GM12865 (cell line): ENCODE results near the gene LTB4R.

Experiments used
- DNase-seq: peaks from one replicate; pipeline ENCODE4 v3.0.0; 2010; ENCODE audit warnings: low read depth
- H3K4me3 ChIP-seq: 2 replicates; pipeline ENCODE4 v1.5.1; 2011; ENCODE audit warnings: mild to moderate bottlenecking, low read depth, low read length, control low read depth
- CTCF ChIP-seq: IDR thresholded peaks from 2 replicates; pipeline ENCODE4 v1.5.1; 2011; ENCODE audit warnings: low read length, control low read depth, low read depth, inconsistent platforms; ENCODE audit not compliant: insufficient read depth; ENCODE audit errors: missing control alignments

LTB4R gene

DNA sequence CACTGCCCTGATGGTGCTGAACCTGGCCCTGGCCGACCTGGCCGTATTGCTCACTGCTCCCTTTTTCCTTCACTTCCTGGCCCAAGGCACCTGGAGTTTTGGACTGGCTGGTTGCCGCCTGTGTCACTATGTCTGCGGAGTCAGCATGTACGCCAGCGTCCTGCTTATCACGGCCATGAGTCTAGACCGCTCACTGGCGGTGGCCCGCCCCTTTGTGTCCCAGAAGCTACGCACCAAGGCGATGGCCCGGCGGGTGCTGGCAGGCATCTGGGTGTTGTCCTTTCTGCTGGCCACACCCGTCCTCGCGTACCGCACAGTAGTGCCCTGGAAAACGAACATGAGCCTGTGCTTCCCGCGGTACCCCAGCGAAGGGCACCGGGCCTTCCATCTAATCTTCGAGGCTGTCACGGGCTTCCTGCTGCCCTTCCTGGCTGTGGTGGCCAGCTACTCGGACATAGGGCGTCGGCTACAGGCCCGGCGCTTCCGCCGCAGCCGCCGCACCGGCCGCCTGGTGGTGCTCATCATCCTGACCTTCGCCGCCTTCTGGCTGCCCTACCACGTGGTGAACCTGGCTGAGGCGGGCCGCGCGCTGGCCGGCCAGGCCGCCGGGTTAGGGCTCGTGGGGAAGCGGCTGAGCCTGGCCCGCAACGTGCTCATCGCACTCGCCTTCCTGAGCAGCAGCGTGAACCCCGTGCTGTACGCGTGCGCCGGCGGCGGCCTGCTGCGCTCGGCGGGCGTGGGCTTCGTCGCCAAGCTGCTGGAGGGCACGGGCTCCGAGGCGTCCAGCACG, 4.7 kb downstream of the LTB4R start:
- DNase-seq: no peak
- no peak overlapping the region for H3K4me3 ChIP-seq

GRCh38 chr14:24316597-24316950, 5.3 kb downstream of the LTB4R start:
- no peak for TF ChIP-seq CTCF
- no peak for DNase-seq
- H3K4me3 ChIP-seq: no peak overlapping the region

More for the DNA sequence above, 4.7 kb downstream of the LTB4R start:
- no peak for TF ChIP-seq CTCF

DNA sequence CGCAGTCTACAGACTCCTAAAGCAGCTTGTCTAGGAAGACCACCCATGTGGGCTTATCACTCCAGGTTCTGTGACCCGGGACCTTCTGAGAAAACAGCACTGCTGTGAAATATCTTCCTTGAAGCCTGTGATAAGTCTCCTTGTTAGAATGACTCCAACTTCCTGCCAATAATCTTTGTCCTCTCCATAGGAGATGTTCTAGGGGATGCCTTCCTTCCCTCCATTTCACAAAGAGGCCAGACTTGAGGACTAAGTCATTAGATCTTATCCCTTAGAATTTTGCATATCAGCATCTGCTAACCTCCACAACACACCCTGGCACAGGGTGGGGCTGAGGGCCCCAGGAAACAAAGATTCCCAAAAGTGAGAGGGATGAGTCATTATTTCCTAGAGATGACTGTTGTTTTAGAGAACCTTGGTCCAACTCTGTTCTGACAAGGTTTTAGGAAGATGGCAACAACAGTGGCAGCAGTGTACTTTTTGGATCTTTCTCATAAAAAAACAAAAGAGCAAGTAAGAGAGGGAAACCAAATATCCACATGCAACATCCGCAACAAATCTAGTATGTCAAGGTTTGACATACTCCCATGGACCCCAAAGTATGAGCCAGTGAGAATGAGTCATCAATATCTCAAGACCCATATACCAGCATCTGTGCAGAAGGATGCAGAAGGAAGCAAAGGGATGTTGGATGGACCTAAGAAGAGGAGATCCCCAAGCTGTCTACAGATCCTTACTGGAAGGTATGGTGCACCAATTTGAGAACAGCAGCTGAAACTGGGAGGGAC, 6.0 kb downstream of the LTB4R start:
- DNase-seq: no peak
- no peak overlapping the region for H3K4me3 ChIP-seq
- TF ChIP-seq CTCF: no peak

- no peak for DNase-seq
- H3K4me3 ChIP-seq: no peak overlapping the region
- no peak for TF ChIP-seq CTCF
Measured at GRCh38 chr14:24321212-24321975, 10.1 kb downstream of the LTB4R start.

- DNase-seq: no peak
Measured at GRCh38 chr14:24322672-24323071, 11.4 kb downstream of the LTB4R start.

GRCh38 chr14:24323341-24323740, 12.0 kb downstream of the LTB4R start:
- DNase-seq: no peak
- H3K4me3 ChIP-seq: no peak overlapping the region
- no peak for TF ChIP-seq CTCF

More at GRCh38 chr14:24322672-24323071, 11.4 kb downstream of the LTB4R start:
- H3K4me3 ChIP-seq: no peak overlapping the region
- no peak for TF ChIP-seq CTCF
